Ovary (tissue), 9 donors: ENCODE data around the gene NSMCE3. TPM values are rescaled to one million over a fixed set of nuclear protein-coding genes. Genes with fewer than 3 reads are reported as not detected.

Experiments
- DNase-seq, 5 donors: peaks; one replicate each; pipeline ENCODE4 v3.0.0-alpha.2; 2019 to 2020
- H3K27ac ChIP-seq, 2 donors: fragments of 200-600 bp; one replicate each; pipeline versions ENCODE4 v1.5.1 to v1.8.0; 2019 to 2022
- H3K27me3 ChIP-seq: fragments of 200-600 bp; one replicate; pipeline ENCODE4 v1.8.0; 2022
- H3K36me3 ChIP-seq: fragments of 200-600 bp; sonication (generic); one replicate; pipeline ENCODE4 v1.5.1; 2019
- H3K4me1 ChIP-seq: one replicate; pipeline ENCODE4 v1.8.1; 2013; ENCODE audit warnings: mild to moderate bottlenecking, moderate library complexity; ENCODE audit not compliant: insufficient read depth
- H3K4me3 ChIP-seq: fragments of 200-600 bp; sonication (generic); one replicate; pipeline ENCODE4 v1.5.1; 2017
- H3K9me3 ChIP-seq, 2 donors: fragments of 200-600 bp in 1 of 2; sonication (generic) in 1 of 2; one replicate each; pipeline versions ENCODE4 v1.5.1 to v1.8.1; 2013 to 2019; ENCODE audit warnings: mild to moderate bottlenecking in 1 of 2, moderate library complexity in 1 of 2
- EP300 ChIP-seq: sonication (generic); formaldehyde crosslinking; IDR thresholded peaks from one replicate; pipeline ENCODE4 v1.6.1; 2017; ENCODE audit warnings: antibody characterized with exemption
- POLR2A ChIP-seq: fragments of 450-650 bp; IDR thresholded peaks from one replicate; pipeline ENCODE4 v1.6.1; 2017; ENCODE audit warnings: antibody characterized with exemption, mild to moderate bottlenecking, moderate library complexity
- WGBS, 3 donors: extraction: QIAGEN DNeasy Blood & Tissue Kit in 1 of 3; methylation state at CpG; one replicate each; pipeline versions ENCODE4 v1.1.5 to v1.1.7; 2013 to 2017; 5-methylcytosine and 5-hydroxymethylcytosine counted together
- intact Hi-C, 4 donors: fragments of 100-400 bp; cut with DNase I; formaldehyde crosslinking; loops; one replicate each; pipeline versions ENCODE4 v1.11.0 to v1.15.1; 2022 to 2023
- polyA plus RNA-seq, 2 donors: library from polyadenylated mRNA; stranded (reverse); fragments of 200-250 nt in 1 of 2; fragments of 350-450 nt in 1 of 2; fragmentation: Illumina TruSeq in 1 of 2; extraction: RNeasy Lipid Tissue Mini Kit (QIAGEN cat#74804) in 1 of 2; gene quantifications; one replicate each; pipeline ENCODE4 v1.2.3, GENCODE V29; 2013 to 2014
- total RNA-seq, 7 donors: library from RNA; depleted of rRNA in 2 of 7; stranded (reverse); fragments of >200 nt in 2 of 7; fragmentation: NEBNext Ultra II Directional in 3 of 7; extraction: Animal tissue kit (Norgen Biotek cat#: 25700) in 3 of 7; gene quantifications; one replicate each; pipeline versions ENCODE4 v1.1.0 to v1.2.4, GENCODE V29; 2016 to 2023
- TF ChIP-seq, protein P1 (sequence below), 3 donors: fragments of 450-650 bp in 2 of 3; fragments of 200-600 bp in 1 of 3; IDR thresholded peaks; one replicate each; pipeline versions ENCODE4 v1.5.1 to v1.8.0; 2016 to 2022; ENCODE audit warnings: antibody characterized with exemption in 3 of 3, mild to moderate bottlenecking in 1 of 3
- donor health status: DM: no; HTN: no; CAD: no; lungs with moderate emphysema.
- donor health status: DM: no; HTN: no; CAD: no.
- donor health status: Bipolar disorder and iron deficiency.
- donor health status: DM: yes; HTN: yes; CAD: no.
- donor health status: DM: no; HTN: no; CAD: no.
- donor health status: DM: yes; HTN: yes; CAD: no.

The NSMCE3 gene
- total and polyA plus RNA-seq, 9 donors = 5.5 to 16.9 (median 12.6) TPM

DNA sequence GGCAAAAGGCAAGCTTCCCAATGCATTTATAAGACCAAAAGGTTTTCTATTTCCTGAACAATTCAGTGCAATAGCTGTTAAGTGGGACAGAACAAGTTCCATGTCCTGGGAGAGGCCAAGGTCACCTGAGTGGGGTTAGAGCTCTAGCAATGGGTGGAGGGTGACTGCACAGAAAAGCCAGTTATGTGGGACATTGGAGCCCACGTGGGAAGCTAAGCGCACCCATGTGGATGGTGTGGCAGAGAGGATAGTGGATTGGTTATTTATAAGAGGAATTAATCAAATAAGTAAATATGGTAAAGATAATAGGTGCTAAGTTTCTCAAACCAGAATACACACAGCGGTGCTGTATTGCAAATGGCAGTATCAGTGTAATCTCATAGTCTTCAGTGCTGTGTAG is 6.3 kb downstream of the NSMCE3 start:
- H3K27me3 ChIP-seq = no peaks in the 10 kb centered on the region

DNA sequence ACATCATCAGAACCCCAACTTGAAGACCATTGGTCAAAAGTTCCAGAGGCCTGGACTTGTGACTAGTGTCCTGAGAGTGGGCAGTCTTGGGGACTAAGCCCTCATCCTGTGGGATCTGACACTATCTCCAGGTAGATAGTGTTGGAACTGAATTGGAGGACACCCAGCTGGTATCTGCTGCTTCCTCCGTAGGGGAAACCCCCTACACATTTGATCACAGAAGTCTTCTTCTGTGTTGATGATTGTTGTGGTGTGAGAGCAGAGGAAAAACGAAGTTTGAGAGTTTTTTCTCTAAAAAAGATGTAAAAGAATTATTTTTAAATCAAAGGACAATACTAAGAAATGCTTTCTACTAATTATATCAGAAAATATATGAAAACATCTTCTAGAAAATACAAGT is 6.9 kb downstream of the NSMCE3 start:
- Histone ChIP-seq H3K4me1 (no peaks in the 10 kb centered on the region), H3K27me3 (no peaks in the 10 kb centered on the region), H3K36me3 (no peaks in the 10 kb centered on the region), H3K4me3 (no peak overlapping the region), H3K27ac (no peak overlapping the region), H3K9me3 (no peaks in the 10 kb centered on the region)
- DNase-seq = no peak
- 57 to 62% (median 58%) methylated on average over 2 of the region's 2 CpGs for whole genome bisulfite sequencing, 3 donors
- intact Hi-C loops = no loop called here
- TF ChIP-seq EP300 (no peak), POLR2A (no peak)
- TF ChIP-seq, protein P1, sequence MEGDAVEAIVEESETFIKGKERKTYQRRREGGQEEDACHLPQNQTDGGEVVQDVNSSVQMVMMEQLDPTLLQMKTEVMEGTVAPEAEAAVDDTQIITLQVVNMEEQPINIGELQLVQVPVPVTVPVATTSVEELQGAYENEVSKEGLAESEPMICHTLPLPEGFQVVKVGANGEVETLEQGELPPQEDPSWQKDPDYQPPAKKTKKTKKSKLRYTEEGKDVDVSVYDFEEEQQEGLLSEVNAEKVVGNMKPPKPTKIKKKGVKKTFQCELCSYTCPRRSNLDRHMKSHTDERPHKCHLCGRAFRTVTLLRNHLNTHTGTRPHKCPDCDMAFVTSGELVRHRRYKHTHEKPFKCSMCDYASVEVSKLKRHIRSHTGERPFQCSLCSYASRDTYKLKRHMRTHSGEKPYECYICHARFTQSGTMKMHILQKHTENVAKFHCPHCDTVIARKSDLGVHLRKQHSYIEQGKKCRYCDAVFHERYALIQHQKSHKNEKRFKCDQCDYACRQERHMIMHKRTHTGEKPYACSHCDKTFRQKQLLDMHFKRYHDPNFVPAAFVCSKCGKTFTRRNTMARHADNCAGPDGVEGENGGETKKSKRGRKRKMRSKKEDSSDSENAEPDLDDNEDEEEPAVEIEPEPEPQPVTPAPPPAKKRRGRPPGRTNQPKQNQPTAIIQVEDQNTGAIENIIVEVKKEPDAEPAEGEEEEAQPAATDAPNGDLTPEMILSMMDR (IDR thresholded peaks at IDR 0.05) = no peak

More for the DNA sequence above, 6.3 kb downstream of the NSMCE3 start:
- DNase-seq = no peak
- H3K9me3 ChIP-seq = no peaks in the 10 kb centered on the region
- WGBS, 3 donors = 80 to 85% (median 80%) methylated on average over 3 of the region's 3 CpGs
- no peak overlapping the region for H3K4me3 ChIP-seq
- H3K4me1 ChIP-seq = no peaks in the 10 kb centered on the region
- intact Hi-C loops = no loop called here
- H3K36me3 ChIP-seq = no peaks in the 10 kb centered on the region
- no peak for TF ChIP-seq EP300
- no peak for TF ChIP-seq POLR2A
- TF ChIP-seq, protein P1 (IDR thresholded peaks at IDR 0.05) = no peak
- H3K27ac ChIP-seq = no peak overlapping the region

DNA sequence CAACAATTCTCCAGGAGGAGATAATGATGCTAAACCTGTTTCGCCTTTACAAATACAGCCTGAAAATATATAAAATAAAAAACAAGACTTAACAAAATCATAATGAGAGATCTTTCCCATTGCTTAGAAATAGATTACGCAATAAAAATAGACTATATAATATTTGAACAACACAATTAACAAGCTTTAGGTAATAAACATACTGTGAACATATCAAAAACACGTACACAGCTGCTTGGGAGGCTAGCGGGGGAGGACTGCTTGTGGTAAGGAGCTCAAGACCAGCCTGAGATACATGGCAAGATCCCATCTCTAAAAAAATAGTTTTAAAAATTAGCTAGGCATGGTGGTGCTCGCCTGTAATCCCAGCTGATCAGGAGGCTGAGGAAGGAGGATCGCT is 8.7 kb downstream of the NSMCE3 start:
- Histone ChIP-seq H3K4me3 (no peak overlapping the region), H3K9me3 (no peaks in the 10 kb centered on the region), H3K4me1 (no peaks in the 10 kb centered on the region), H3K27ac (no peak overlapping the region), H3K36me3 (no peaks in the 10 kb centered on the region), H3K27me3 (no peaks in the 10 kb centered on the region)
- TF ChIP-seq, protein P1 (IDR thresholded peaks at IDR 0.05) = no peak
- TF ChIP-seq EP300 = no peak
- TF ChIP-seq POLR2A = no peak
- no peak for DNase-seq
- intact Hi-C loops = no loop called here
- WGBS, 3 donors = 90 to 92% (median 92%) methylated on average over 6 of the region's 6 CpGs

DNA sequence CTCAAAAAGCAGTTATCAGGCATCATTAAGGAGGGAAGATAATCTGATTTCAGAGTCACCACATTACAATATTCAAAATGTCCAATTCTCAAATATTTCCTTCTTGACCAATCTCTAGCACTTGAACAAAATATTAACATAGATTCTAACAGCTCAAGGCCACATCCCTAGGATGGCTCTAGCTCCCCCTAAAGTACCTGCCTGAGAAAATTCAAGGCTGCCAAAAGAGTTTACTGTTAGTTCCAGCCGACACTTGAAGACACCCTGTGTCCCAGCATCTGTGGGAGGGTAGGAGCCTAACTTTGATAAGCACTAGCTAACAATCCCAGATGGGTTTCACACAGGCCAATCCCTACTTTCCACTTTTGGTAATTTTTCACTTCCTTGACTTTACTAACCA is 10.4 kb downstream of the NSMCE3 start:
- no peaks in the 10 kb centered on the region for H3K4me1 ChIP-seq
- no peak overlapping the region for H3K27ac ChIP-seq
- no peaks in the 10 kb centered on the region for H3K36me3 ChIP-seq
- intact Hi-C loops = no loop called here
- no peaks in the 10 kb centered on the region for H3K9me3 ChIP-seq
- TF ChIP-seq, protein P1 (IDR thresholded peaks at IDR 0.05) = no peak
- TF ChIP-seq EP300 (no peak), POLR2A (no peak)
- 0 to 13% (median 4%) methylated on average over 1 of the region's 1 CpG for WGBS, 3 donors
- no peaks in the 10 kb centered on the region for H3K27me3 ChIP-seq
- no peak for DNase-seq
- no peak overlapping the region for H3K4me3 ChIP-seq

DNA sequence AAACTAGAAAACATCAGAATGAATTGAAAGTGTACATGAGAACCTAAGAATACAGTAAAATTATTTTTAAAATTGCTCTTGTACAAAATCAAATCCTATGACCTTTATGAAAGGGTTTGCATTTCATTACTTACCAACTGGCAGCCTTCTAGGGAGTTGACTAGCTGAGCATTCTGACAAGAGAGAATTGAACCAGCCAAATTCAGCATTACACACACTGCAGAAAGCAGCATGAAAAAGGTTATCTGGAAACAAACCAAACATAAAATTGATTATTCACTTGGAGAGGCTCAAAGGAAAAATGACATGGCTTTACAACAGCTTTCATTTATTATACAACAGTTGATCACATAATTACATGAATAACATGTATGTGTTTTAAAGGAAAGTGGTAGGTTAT is 17.4 kb downstream of the NSMCE3 start:
- Histone ChIP-seq H3K9me3 (no peaks in the 10 kb centered on the region), H3K4me1 (no peaks in the 10 kb centered on the region), H3K4me3 (no peak overlapping the region), H3K27me3 (no peaks in the 10 kb centered on the region), H3K36me3 (no peaks in the 10 kb centered on the region), H3K27ac (no peak overlapping the region)
- intact Hi-C loops = no loop called here
- DNase-seq = no peak
- TF ChIP-seq EP300 (no peak), POLR2A (no peak)
- TF ChIP-seq, protein P1 (IDR thresholded peaks at IDR 0.05) = no peak
